Neural cell (in vitro differentiated cells): ENCODE results near the gene TUBA4B. TPM values are rescaled to one million over a fixed set of nuclear protein-coding genes. Genes with fewer than 3 reads are reported as not detected.

Source experiments
- H2AFZ ChIP-seq: fragments of 200-600, 300-800 bp; sonication (generic), shearing (Covaris generic); 2 replicates; pipeline ENCODE4 v1.6.0; 2014; ENCODE audit warnings: low read depth, mild to moderate bottlenecking, antibody characterized with exemption, low read length, moderate library complexity
- H3F3A ChIP-seq: fragments of 200-600 bp; shearing (Covaris generic); 2 replicates; pipeline ENCODE4 v1.6.1; 2016; ENCODE audit warnings: mild to moderate bottlenecking, moderate library complexity, mixed read lengths, antibody characterized with exemption, low read length; ENCODE audit not compliant: insufficient read depth, poor library complexity, severe bottlenecking
- H3K27ac ChIP-seq: fragments of 200-600, 300-800 bp; sonication (generic), shearing (Covaris generic); 2 replicates; pipeline ENCODE4 v1.5.1; 2014; ENCODE audit warnings: mild to moderate bottlenecking, low read length, moderate library complexity
- H3K27me3 ChIP-seq: fragments of 300-800, 200-600 bp; sonication (generic), shearing (Covaris generic); 2 replicates; pipeline ENCODE4 v1.6.0; 2014; ENCODE audit warnings: mild to moderate bottlenecking, low read depth, low read length, moderate library complexity; ENCODE audit not compliant: insufficient read depth
- H3K36me3 ChIP-seq: fragments of 300-800, 200-600 bp; sonication (generic), shearing (Covaris generic); 2 replicates; pipeline ENCODE4 v1.5.1; 2014; ENCODE audit warnings: mild to moderate bottlenecking, antibody characterized with exemption, low read length, moderate library complexity; ENCODE audit not compliant: insufficient read depth
- H3K4me2 ChIP-seq: fragments of 300-800, 200-600 bp; sonication (generic), shearing (Covaris generic); 2 replicates; pipeline ENCODE4 v1.6.0; 2014; ENCODE audit warnings: mild to moderate bottlenecking, low read length
- H3K4me3 ChIP-seq: fragments of 300-800, 200-600 bp; sonication (generic), shearing (Covaris generic); 2 replicates; pipeline ENCODE4 v1.5.1; 2014; ENCODE audit warnings: mild to moderate bottlenecking, low read length, moderate library complexity
- H3K79me2 ChIP-seq: fragments of 200-600 bp; shearing (Covaris generic); replicated peaks from 2 replicates; pipeline ENCODE4 v1.6.0; 2014; ENCODE audit warnings: mild to moderate bottlenecking, low read length, moderate library complexity; ENCODE audit not compliant: insufficient read depth
- H3K9ac ChIP-seq: fragments of 300-800, 200-600 bp; sonication (generic), shearing (Covaris generic); 2 replicates; pipeline ENCODE4 v1.6.1; 2016; ENCODE audit warnings: mild to moderate bottlenecking, low read length, mixed read lengths
- H3K9me2 ChIP-seq: fragments of 200-600 bp; shearing (Covaris generic); 2 replicates; pipeline ENCODE4 v1.6.1; 2016; ENCODE audit warnings: mild to moderate bottlenecking, low read length, mixed read lengths; ENCODE audit not compliant: insufficient read depth
- H3K9me3 ChIP-seq: fragments of 200-600, 300-800 bp; sonication (generic), shearing (Covaris generic); 2 replicates; pipeline ENCODE4 v1.6.1; 2016; ENCODE audit warnings: mild to moderate bottlenecking, mixed run types, low read length, moderate library complexity, mixed read lengths
- H4K20me1 ChIP-seq: fragments of 200-600 bp; shearing (Covaris generic); 2 replicates; pipeline ENCODE4 v1.6.1; 2016; ENCODE audit warnings: mild to moderate bottlenecking, mixed run types; ENCODE audit not compliant: insufficient read depth
- CTCF ChIP-seq: fragments of 450-650 bp; IDR thresholded peaks from 2 replicates; pipeline ENCODE4 v1.5.1; 2014; ENCODE audit warnings: antibody characterized with exemption, mild to moderate bottlenecking, moderate library complexity; ENCODE audit not compliant: poor library complexity, severe bottlenecking
- EP300 ChIP-seq: fragments of 450-650 bp; conservative IDR thresholded peaks from 2 replicates; pipeline ENCODE4 v1.6.1; 2014; ENCODE audit warnings: antibody characterized with exemption, mild to moderate bottlenecking, moderate library complexity; ENCODE audit not compliant: poor library complexity, severe bottlenecking
- EZH2 ChIP-seq: fragments of 200-600, 300-800 bp; shearing (Covaris generic), sonication (generic); IDR thresholded peaks from 2 replicates; pipeline ENCODE4 v1.6.1; 2014; ENCODE audit warnings: antibody characterized with exemption, low read length, borderline replicate concordance, mild to moderate bottlenecking; ENCODE audit not compliant: insufficient read depth, poor library complexity, severe bottlenecking
- MXI1 ChIP-seq: fragments of 450-650 bp; conservative IDR thresholded peaks from 2 replicates; pipeline ENCODE4 v1.6.1; 2014; ENCODE audit warnings: antibody characterized with exemption, mild to moderate bottlenecking; ENCODE audit not compliant: poor library complexity, severe bottlenecking
- POLR2AphosphoS5 ChIP-seq: IDR thresholded peaks from 2 replicates; pipeline ENCODE4 v1.6.1; 2012
- RAD21 ChIP-seq: fragments of 450-650 bp; conservative IDR thresholded peaks from 2 replicates; pipeline ENCODE4 v1.6.1; 2014; ENCODE audit warnings: antibody characterized with exemption, mild to moderate bottlenecking, moderate library complexity
- SMC3 ChIP-seq: fragments of 450-650 bp; conservative IDR thresholded peaks from 2 replicates; pipeline ENCODE4 v1.6.1; 2014; ENCODE audit warnings: antibody characterized with exemption, mild to moderate bottlenecking, moderate library complexity; ENCODE audit not compliant: poor library complexity
- TAF1 ChIP-seq: IDR thresholded peaks from 2 replicates; pipeline ENCODE4 v1.6.1; 2012; ENCODE audit warnings: low read depth
- polyA plus RNA-seq: library from polyadenylated mRNA; depleted of rRNA; stranded (reverse); fragments of >200 nt; gene quantifications from 2 replicates; pipeline ENCODE4 v1.2.3, GENCODE V29; 2014
- TF ChIP-seq, protein P1 (sequence below): IDR thresholded peaks from 2 replicates; pipeline ENCODE4 v1.6.1; 2012; ENCODE audit warnings: borderline replicate concordance

The TUBA4B gene
- polyA plus RNA-seq, 1 donor from 2014 or later: not detected

- H2AFZ ChIP-seq: peak within 1 kb of the TSS; percentile 87
- H3K9me3 ChIP-seq: no peaks in the 10 kb centered on the region
- peak within 1 kb of the TSS; percentile 90 for H3K9ac ChIP-seq
- peak within 1 kb of the TSS; percentile 95 for H3K4me2 ChIP-seq
- no peaks in the 10 kb centered on the region for H3K9me2 ChIP-seq
- H3F3A ChIP-seq: no peaks in the 10 kb centered on the region
- no peaks in the 10 kb centered on the region for H3K36me3 ChIP-seq
- no peaks in the 10 kb centered on the region for H3K79me2 ChIP-seq
- peak within 1 kb of the TSS; percentile 78 for H3K4me3 ChIP-seq
- no peaks in the 10 kb centered on the region for H3K27me3 ChIP-seq
- H3K27ac ChIP-seq: peak within 1 kb of the TSS; percentile 96
- H4K20me1 ChIP-seq: no peaks in the 10 kb centered on the region
- peak; percentile 63 for TF ChIP-seq EP300
- TF ChIP-seq MXI1: peak; percentile 72
- peak; percentile 93 for TF ChIP-seq TAF1
- TF ChIP-seq, protein P1, sequence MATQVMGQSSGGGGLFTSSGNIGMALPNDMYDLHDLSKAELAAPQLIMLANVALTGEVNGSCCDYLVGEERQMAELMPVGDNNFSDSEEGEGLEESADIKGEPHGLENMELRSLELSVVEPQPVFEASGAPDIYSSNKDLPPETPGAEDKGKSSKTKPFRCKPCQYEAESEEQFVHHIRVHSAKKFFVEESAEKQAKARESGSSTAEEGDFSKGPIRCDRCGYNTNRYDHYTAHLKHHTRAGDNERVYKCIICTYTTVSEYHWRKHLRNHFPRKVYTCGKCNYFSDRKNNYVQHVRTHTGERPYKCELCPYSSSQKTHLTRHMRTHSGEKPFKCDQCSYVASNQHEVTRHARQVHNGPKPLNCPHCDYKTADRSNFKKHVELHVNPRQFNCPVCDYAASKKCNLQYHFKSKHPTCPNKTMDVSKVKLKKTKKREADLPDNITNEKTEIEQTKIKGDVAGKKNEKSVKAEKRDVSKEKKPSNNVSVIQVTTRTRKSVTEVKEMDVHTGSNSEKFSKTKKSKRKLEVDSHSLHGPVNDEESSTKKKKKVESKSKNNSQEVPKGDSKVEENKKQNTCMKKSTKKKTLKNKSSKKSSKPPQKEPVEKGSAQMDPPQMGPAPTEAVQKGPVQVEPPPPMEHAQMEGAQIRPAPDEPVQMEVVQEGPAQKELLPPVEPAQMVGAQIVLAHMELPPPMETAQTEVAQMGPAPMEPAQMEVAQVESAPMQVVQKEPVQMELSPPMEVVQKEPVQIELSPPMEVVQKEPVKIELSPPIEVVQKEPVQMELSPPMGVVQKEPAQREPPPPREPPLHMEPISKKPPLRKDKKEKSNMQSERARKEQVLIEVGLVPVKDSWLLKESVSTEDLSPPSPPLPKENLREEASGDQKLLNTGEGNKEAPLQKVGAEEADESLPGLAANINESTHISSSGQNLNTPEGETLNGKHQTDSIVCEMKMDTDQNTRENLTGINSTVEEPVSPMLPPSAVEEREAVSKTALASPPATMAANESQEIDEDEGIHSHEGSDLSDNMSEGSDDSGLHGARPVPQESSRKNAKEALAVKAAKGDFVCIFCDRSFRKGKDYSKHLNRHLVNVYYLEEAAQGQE: peak; percentile 91
- TF ChIP-seq RAD21: peak; percentile 47
- TF ChIP-seq CTCF: peak; percentile 48
- peak; percentile 97 for TF ChIP-seq POLR2AphosphoS5
- TF ChIP-seq SMC3: peak; percentile 65
- no peak for TF ChIP-seq EZH2
Observed at GRCh38 chr2:219206328-219207133, 46.5 kb upstream of the TUBA4B start, which contains the start of gene ZFAND2B. TSS of gene ZFAND2B (plus strand) at chr2:219206782. CDS start at chr2:219206988, 206 bp downstream.

DNA sequence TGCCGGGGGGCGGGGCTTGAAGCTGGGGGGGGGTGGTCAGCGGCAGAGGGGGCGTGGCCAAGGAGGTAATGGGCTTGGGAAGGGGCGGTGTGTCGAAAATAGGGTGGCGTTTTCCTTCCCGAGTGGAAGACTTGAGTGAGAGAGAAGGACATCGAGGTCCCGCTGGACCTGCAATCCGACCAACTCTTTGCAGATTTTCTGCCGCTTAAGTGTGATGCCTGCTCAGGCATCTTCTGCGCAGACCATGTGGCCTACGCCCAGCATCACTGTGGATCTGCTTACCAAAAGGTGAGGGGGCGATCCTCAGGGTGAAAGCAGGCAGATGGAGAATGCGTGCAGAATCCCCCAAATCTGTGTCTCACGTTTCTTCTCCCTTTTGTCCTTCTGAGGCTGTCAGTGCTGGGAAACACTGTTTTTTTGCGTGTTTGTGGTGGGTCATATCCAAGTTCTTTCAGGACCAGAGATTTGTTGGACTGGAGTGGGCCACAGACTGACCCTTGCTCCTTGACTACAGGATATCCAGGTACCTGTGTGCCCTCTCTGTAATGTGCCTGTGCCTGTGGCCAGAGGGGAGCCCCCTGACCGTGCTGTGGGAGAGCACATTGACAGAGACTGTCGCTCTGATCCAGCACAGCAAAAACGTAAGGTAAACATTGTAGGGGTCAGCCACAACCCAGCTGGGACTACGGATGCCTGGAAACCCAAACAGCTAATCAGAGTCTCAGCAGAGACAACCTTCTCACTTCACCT is 45.7 kb upstream of the TUBA4B start:
- Histone ChIP-seq H3K4me3 (peak overlapping the region; percentile 78), H3K9ac (peak overlapping the region; percentile 90), H3K36me3 (no peaks in the 10 kb centered on the region), H3K9me3 (no peaks in the 10 kb centered on the region), H3F3A (no peaks in the 10 kb centered on the region), H3K9me2 (no peaks in the 10 kb centered on the region), H3K4me2 (peak overlapping the region; percentile 95), H3K27ac (peak overlapping the region; percentile 96), H3K27me3 (no peaks in the 10 kb centered on the region), H3K79me2 (no peaks in the 10 kb centered on the region), H2AFZ (peak overlapping the region; percentile 40), H4K20me1 (no peaks in the 10 kb centered on the region)
- TF ChIP-seq MXI1 (peak; percentile 63), CTCF (no peak)
